GM12891 (cell line): ENCODE data around the gene SPTBN5.

Experiments
- POLR2A ChIP-seq: IDR thresholded peaks from 2 replicates; pipeline ENCODE4 v1.6.1; 2011; ENCODE audit warnings: low read depth, low read length, control low read depth
- SPI1 ChIP-seq: IDR thresholded peaks from 2 replicates; pipeline ENCODE4 v1.6.1; 2011; ENCODE audit warnings: low read depth, low read length, control low read depth
- TAF1 ChIP-seq: IDR thresholded peaks from 2 replicates; pipeline ENCODE4 v1.6.1; 2011; ENCODE audit warnings: low read depth, low read length, control low read depth

- TF ChIP-seq TAF1 (no peak), POLR2A (no peak), SPI1 (no peak)
Measured at GRCh38 chr15:41926185-41927056, 32.6 kb upstream of the SPTBN5 start.
